OCI-LY7 (cell line): ENCODE measurements around the gene SERPINA5. TPM values are rescaled to one million over a fixed set of nuclear protein-coding genes. Genes with fewer than 3 reads are reported as not detected.

Experiments used
- BruUV-seq: library from RNA; stranded (reverse); fragments of 400-500 nt; replicated peaks from 2 replicates; lab custom pipeline; 2021; lab: Mats Ljungman, UMichigan
- CTCF ChIA-PET: fragments of 300-600 bp; sonication (Branson Sonifier 250); formaldehyde crosslinking; loops from one replicate; lab custom pipeline; 2022; ENCODE audit warnings: antibody characterized with exemption; ENCODE audit not compliant: unreplicated experiment; lab: Charles Lee
- POLR2A ChIA-PET: fragments of 300-600 bp; sonication (Branson Sonifier 250); formaldehyde crosslinking; loops from one replicate; lab custom pipeline; 2022; ENCODE audit warnings: antibody characterized with exemption; lab: Charles Lee
- DNase-seq: peaks from one replicate; pipeline ENCODE4 v3.0.0-alpha.2; 2015; ENCODE audit warnings: low spot score
- H2AFZ ChIP-seq: fragments of 200-600 bp; sonication (generic), shearing (Covaris generic); 2 replicates; pipeline ENCODE4 v1.6.1; 2014; ENCODE audit warnings: mild to moderate bottlenecking, antibody characterized with exemption, low read length, moderate library complexity
- H3K27ac ChIP-seq: fragments of 200-600 bp; sonication (generic); 2 replicates; pipeline ENCODE4 v1.5.1; 2014; ENCODE audit warnings: mixed run types, low read depth, mild to moderate bottlenecking, moderate library complexity, low read length, inconsistent platforms; ENCODE audit not compliant: poor library complexity, severe bottlenecking
- H3K36me3 ChIP-seq: fragments of 200-600 bp; sonication (generic); 2 replicates; pipeline ENCODE4 v1.6.1; 2014; ENCODE audit warnings: mild to moderate bottlenecking, antibody characterized with exemption, low read length, moderate library complexity, mixed read lengths; ENCODE audit not compliant: insufficient read depth
- H3K4me1 ChIP-seq: fragments of 200-600 bp; sonication (generic); 2 replicates; pipeline ENCODE4 v1.5.1; 2014; ENCODE audit warnings: mild to moderate bottlenecking, low read length; ENCODE audit not compliant: insufficient read depth, poor library complexity, severe bottlenecking
- H3K4me2 ChIP-seq: fragments of 200-600 bp; sonication (generic); 2 replicates; pipeline ENCODE4 v1.6.1; 2014; ENCODE audit warnings: mild to moderate bottlenecking, low read length
- H3K4me3 ChIP-seq: fragments of 200-600 bp; sonication (generic); 2 replicates; pipeline ENCODE4 v1.5.1; 2014; ENCODE audit warnings: mild to moderate bottlenecking, low read depth, low read length; ENCODE audit not compliant: poor library complexity, severe bottlenecking
- H3K79me2 ChIP-seq: fragments of 200-600 bp; sonication (generic); 2 replicates; pipeline ENCODE4 v1.6.1; 2016; ENCODE audit warnings: low read depth, mild to moderate bottlenecking, low read length, moderate library complexity, mixed read lengths; ENCODE audit not compliant: insufficient read depth
- H3K9me2 ChIP-seq: fragments of 200-600 bp; sonication (generic); 2 replicates; pipeline ENCODE4 v1.6.1; 2016; ENCODE audit warnings: mild to moderate bottlenecking, low read length, mixed read lengths; ENCODE audit not compliant: insufficient read depth
- H3K9me3 ChIP-seq: fragments of 200-600 bp; sonication (generic); 2 replicates; pipeline ENCODE4 v1.6.1; 2014; ENCODE audit warnings: mild to moderate bottlenecking, mixed run types, low read length, mixed read lengths
- H4K20me1 ChIP-seq: fragments of 200-600 bp; sonication (generic); 2 replicates; pipeline ENCODE4 v1.6.1; 2014; ENCODE audit warnings: mild to moderate bottlenecking, antibody characterized with exemption, low read length, moderate library complexity, mixed read lengths; ENCODE audit not compliant: insufficient read depth
- CTCF ChIP-seq: fragments of 200-600 bp; sonication (generic); conservative IDR thresholded peaks from 2 replicates; pipeline ENCODE4 v1.5.1; 2014; ENCODE audit warnings: mild to moderate bottlenecking, antibody characterized with exemption, low read length, moderate library complexity, mixed read lengths
- EZH2phosphoT487 ChIP-seq: fragments of 200-600 bp; sonication (generic); IDR thresholded peaks from 2 replicates; pipeline ENCODE4 v1.6.1; 2018; ENCODE audit warnings: low read depth, borderline replicate concordance, mild to moderate bottlenecking, mixed run types, antibody characterized with exemption, low read length, moderate library complexity, mixed read lengths
- intact Hi-C: fragments of 100-400 bp; cut with micrococcal nuclease; formaldehyde crosslinking; loops from one replicate; pipeline ENCODE4 v1.10.0; 2022; ENCODE audit not compliant: unreplicated experiment
- total RNA-seq, 2 experiments: library from RNA; depleted of rRNA in 1 of 2; stranded (reverse); fragments of >200 nt in 1 of 2; shearing (Covaris generic) in 1 of 2; gene quantifications; 2 replicates each; pipeline ENCODE4 v1.2.3, GENCODE V29; 2014 to 2022

SERPINA5 gene
- total RNA-seq, 2 experiments from 2014 or later = not detected

- H3K27ac ChIP-seq = no peak overlapping the region
- ChIA-PET CTCF (interaction anchor here (0.6 to 0.9 kb wide), 2 partner anchors 32 to 49 kb away, joined by 4 to 5 read pairs; no protein-coding TSS in a partner anchor), POLR2A (interaction anchor here (0.6 to 0.7 kb wide), 2 partner anchors 13 to 54 kb away, joined by 4 to 7 read pairs; no protein-coding TSS in a partner anchor)
- H3K79me2 ChIP-seq = no peaks in the 10 kb centered on the region
- BruUV-seq = no TSS peak
- TF ChIP-seq CTCF (no peak), EZH2phosphoT487 (no peak)
- no peaks in the 10 kb centered on the region for H3K4me1 ChIP-seq
- H4K20me1 ChIP-seq = no peaks in the 10 kb centered on the region
- DNase-seq = no peak
- no peak overlapping the region for H2AFZ ChIP-seq
- H3K4me3 ChIP-seq = no peak overlapping the region
- no peaks in the 10 kb centered on the region for H3K9me3 ChIP-seq
- intact Hi-C loops = no loop called here
- no peaks in the 10 kb centered on the region for H3K9me2 ChIP-seq
- H3K36me3 ChIP-seq = no peaks in the 10 kb centered on the region
- H3K4me2 ChIP-seq = no peak overlapping the region
Measured at GRCh38 chr14:94598506-94598815, 17.2 kb downstream of the SERPINA5 start.

GRCh38 chr14:94598816-94599655, 17.8 kb downstream of the SERPINA5 start:
- TF ChIP-seq CTCF = no peak
- TF ChIP-seq EZH2phosphoT487 = no peak
- no peaks in the 10 kb centered on the region for H3K79me2 ChIP-seq
- H3K4me2 ChIP-seq = no peak overlapping the region
- no peak overlapping the region for H2AFZ ChIP-seq
- H4K20me1 ChIP-seq = no peaks in the 10 kb centered on the region
- ChIA-PET CTCF (interaction anchor here (0.6 to 0.9 kb wide), 2 partner anchors 33 to 50 kb away, joined by 4 to 5 read pairs; no protein-coding TSS in a partner anchor), POLR2A (interaction anchor here (0.6 to 0.7 kb wide), 3 partner anchors 12 to 166 kb away, joined by 4 to 7 read pairs (median 4); no protein-coding TSS in a partner anchor)
- H3K4me3 ChIP-seq = no peak overlapping the region
- intact Hi-C loops = no loop called here
- no peak overlapping the region for H3K27ac ChIP-seq
- H3K4me1 ChIP-seq = no peaks in the 10 kb centered on the region
- no TSS peak for BruUV-seq
- no peak for DNase-seq
- no peaks in the 10 kb centered on the region for H3K9me3 ChIP-seq
- no peaks in the 10 kb centered on the region for H3K36me3 ChIP-seq
- no peaks in the 10 kb centered on the region for H3K9me2 ChIP-seq

GRCh38 chr14:94599656-94600004, 18.4 kb downstream of the SERPINA5 start:
- Histone ChIP-seq H3K9me2 (no peaks in the 10 kb centered on the region), H4K20me1 (no peaks in the 10 kb centered on the region), H2AFZ (no peak overlapping the region), H3K4me1 (no peaks in the 10 kb centered on the region), H3K79me2 (no peaks in the 10 kb centered on the region), H3K9me3 (no peaks in the 10 kb centered on the region), H3K4me2 (no peak overlapping the region), H3K27ac (no peak overlapping the region), H3K4me3 (no peak overlapping the region), H3K36me3 (no peaks in the 10 kb centered on the region)
- BruUV-seq = no TSS peak
- intact Hi-C loops = no loop called here
- TF ChIP-seq EZH2phosphoT487 (no peak), CTCF (no peak)
- no peak for DNase-seq
- ChIA-PET POLR2A (interaction anchor here (0.7 kb wide), 1 partner anchor 165 kb away, joined by 4 read pairs; no protein-coding TSS in a partner anchor), CTCF (no interaction called here)
